IMR-90 (cell line): ENCODE measurements around the gene CEACAM1. TPM values are rescaled to one million over a fixed set of nuclear protein-coding genes. Genes with fewer than 3 reads are reported as not detected.

Source experiments
- ATAC-seq: fragments of 200-7000 bp; cut with Tn5 transposase; 2 replicates; pipeline ENCODE4 v1.9.1; 2020; ENCODE audit warnings: low read depth, mild to moderate bottlenecking, moderate library complexity
- BruUV-seq: library from RNA; stranded (reverse); fragments of 400-500 nt; replicated peaks from 2 replicates; lab custom pipeline; 2021; lab: Mats Ljungman, UMichigan
- CTCF ChIA-PET: fragments of 300-600 bp; formaldehyde crosslinking; extraction: SDS; loops from one replicate; lab custom pipeline; 2021; ENCODE audit warnings: antibody characterized with exemption; lab: Yijun Ruan, JAX
- POLR2A ChIA-PET: fragments of 300-600 bp; sonication (Branson Sonifier 250); formaldehyde crosslinking; loops from one replicate; lab custom pipeline; 2022; ENCODE audit warnings: antibody characterized with exemption; ENCODE audit not compliant: unreplicated experiment; lab: Charles Lee
- DNase-seq: peaks from one replicate; pipeline ENCODE4 v3.0.0; 2013
- H2AFZ ChIP-seq: replicated peaks from 2 replicates; pipeline ENCODE3; 2013; ENCODE audit warnings: low read length, mild to moderate bottlenecking; ENCODE audit not compliant: poor library complexity
- H2AK5ac ChIP-seq: 2 replicates; pipeline ENCODE4 v1.6.1; 2013; ENCODE audit warnings: low read depth, low read length, inconsistent platforms
- H2AK9ac ChIP-seq: replicated peaks from 2 replicates; pipeline ENCODE3; 2013; ENCODE audit warnings: mild to moderate bottlenecking, low read depth, low read length, moderate library complexity; ENCODE audit not compliant: poor library complexity
- H2BK120ac ChIP-seq: 2 replicates; pipeline ENCODE4 v1.6.1; 2013; ENCODE audit warnings: low read depth, low read length, inconsistent platforms
- H2BK15ac ChIP-seq: 3 replicates; pipeline ENCODE4 v1.6.1; 2013; ENCODE audit warnings: low read depth, low read length, inconsistent platforms
- H2BK20ac ChIP-seq: 2 replicates; pipeline ENCODE4 v1.6.1; 2013; ENCODE audit warnings: low read depth, mild to moderate bottlenecking, inconsistent platforms, low read length, moderate library complexity
- H2BK5ac ChIP-seq: 2 replicates; pipeline ENCODE4 v1.6.1; 2013; ENCODE audit warnings: mild to moderate bottlenecking, low read depth, low read length, inconsistent platforms; ENCODE audit not compliant: poor library complexity, severe bottlenecking
- H3K14ac ChIP-seq: replicated peaks from 2 replicates; pipeline ENCODE4 v1.6.1; 2013; ENCODE audit warnings: low read depth, low read length, inconsistent platforms
- H3K18ac ChIP-seq: 2 replicates; pipeline ENCODE4 v1.6.1; 2013; ENCODE audit warnings: low read depth, low read length, control low read depth
- H3K23ac ChIP-seq: 2 replicates; pipeline ENCODE4 v1.6.1; 2013; ENCODE audit warnings: low read depth, low read length, inconsistent platforms
- H3K27ac ChIP-seq: 2 replicates; pipeline ENCODE4 v1.5.1; 2013; ENCODE audit warnings: mild to moderate bottlenecking, control low read depth, low read length; ENCODE audit not compliant: insufficient read depth
- H3K27me3 ChIP-seq: 2 replicates; pipeline ENCODE4 v1.6.1; 2013; ENCODE audit warnings: low read length; ENCODE audit not compliant: control insufficient read depth, insufficient read depth
- H3K36me3 ChIP-seq: 2 replicates; pipeline ENCODE4 v1.6.1; 2013; ENCODE audit warnings: low read length, mixed read lengths; ENCODE audit not compliant: control insufficient read depth, insufficient read depth
- H3K4ac ChIP-seq: 2 replicates; pipeline ENCODE4 v1.6.1; 2013; ENCODE audit warnings: low read depth, low read length, inconsistent platforms
- H3K4me1 ChIP-seq: 2 replicates; pipeline ENCODE4 v1.6.1; 2013; ENCODE audit warnings: low read length, mixed read lengths; ENCODE audit not compliant: control insufficient read depth, insufficient read depth
- H3K4me2 ChIP-seq: 2 replicates; pipeline ENCODE4 v1.6.1; 2013; ENCODE audit warnings: low read depth, mild to moderate bottlenecking, control low read depth, low read length, moderate library complexity
- H3K4me3 ChIP-seq: 2 replicates; pipeline ENCODE4 v1.5.1; 2013; ENCODE audit warnings: low read depth, mild to moderate bottlenecking, control low read depth, low read length, moderate library complexity; ENCODE audit not compliant: insufficient read depth
- H3K56ac ChIP-seq: 2 replicates; pipeline ENCODE4 v1.6.1; 2013; ENCODE audit warnings: low read length, inconsistent platforms; ENCODE audit not compliant: insufficient read depth; ENCODE audit errors: extremely low read depth
- H3K79me1 ChIP-seq, 2 experiments: 2 replicates each; pipeline ENCODE4 v1.6.1; 2013; ENCODE audit warnings: low read length in 2 of 2, inconsistent platforms in 1 of 2, low read depth in 1 of 2
- H3K9ac ChIP-seq: 2 replicates; pipeline ENCODE4 v1.6.1; 2013; ENCODE audit warnings: low read depth, low read length, control low read depth
- H3K9me1 ChIP-seq: 2 replicates; pipeline ENCODE4 v1.6.1; 2013; ENCODE audit warnings: low read length, inconsistent platforms; ENCODE audit not compliant: insufficient read depth
- H3K9me3 ChIP-seq: 2 replicates; pipeline ENCODE4 v1.6.1; 2013; ENCODE audit warnings: low read length; ENCODE audit not compliant: control insufficient read depth, insufficient read depth
- H4K20me1 ChIP-seq: 2 replicates; pipeline ENCODE4 v1.6.1; 2013; ENCODE audit warnings: low read length, inconsistent platforms; ENCODE audit not compliant: insufficient read depth
- H4K5ac ChIP-seq: 2 replicates; pipeline ENCODE4 v1.6.1; 2013; ENCODE audit warnings: mild to moderate bottlenecking, low read depth, low read length, control low read depth
- H4K8ac ChIP-seq, 2 experiments: 2 replicates each; pipeline ENCODE4 v1.6.1; 2013; ENCODE audit warnings: low read depth in 2 of 2, low read length in 2 of 2, control low read depth in 1 of 2, inconsistent platforms in 1 of 2
- H4K91ac ChIP-seq: 2 replicates; pipeline ENCODE4 v1.6.1; 2013; ENCODE audit warnings: low read depth, low read length, inconsistent platforms; ENCODE audit not compliant: insufficient read depth
- CEBPB ChIP-seq: IDR thresholded peaks from 2 replicates; pipeline ENCODE4 v1.6.1; 2012; ENCODE audit warnings: low read depth, low read length, improper control_type of control experiment
- CHD1 ChIP-seq: IDR thresholded peaks from 2 replicates; pipeline ENCODE4 v1.6.1; 2012; ENCODE audit warnings: low read depth, low read length, improper control_type of control experiment
- MAFK ChIP-seq: IDR thresholded peaks from 2 replicates; pipeline ENCODE4 v1.6.1; 2012; ENCODE audit warnings: low read depth, low read length, improper control_type of control experiment
- MXI1 ChIP-seq: IDR thresholded peaks from 2 replicates; pipeline ENCODE4 v1.6.1; 2012; ENCODE audit warnings: low read depth, mild to moderate bottlenecking, low read length, moderate library complexity, borderline replicate concordance
- POLR2A ChIP-seq: IDR thresholded peaks from 2 replicates; pipeline ENCODE4 v1.6.1; 2012; ENCODE audit warnings: mild to moderate bottlenecking, low read depth, low read length
- RAD21 ChIP-seq: IDR thresholded peaks from 2 replicates; pipeline ENCODE4 v1.6.1; 2012; ENCODE audit warnings: low read length, improper control_type of control experiment
- RCOR1 ChIP-seq: IDR thresholded peaks from 2 replicates; pipeline ENCODE4 v1.6.1; 2012; ENCODE audit warnings: mild to moderate bottlenecking, low read length, improper control_type of control experiment; ENCODE audit not compliant: insufficient replicate concordance
- RFX5 ChIP-seq: IDR thresholded peaks from 2 replicates; pipeline ENCODE4 v1.8.0; 2012; ENCODE audit warnings: low read depth, mild to moderate bottlenecking, low read length, moderate library complexity
- SMC3 ChIP-seq: fragments of 150-350 bp; IDR thresholded peaks from 2 replicates; pipeline ENCODE4 v1.6.1; 2016; ENCODE audit warnings: low read depth, mild to moderate bottlenecking, antibody characterized with exemption, low read length, moderate library complexity
- WGBS, 2 experiments: methylation state at CpG; one replicate each; pipeline versions ENCODE4 v1.1.5 to v1.1.7; 2013; ENCODE audit warnings: missing lambda C conversion rate in 2 of 2; ENCODE audit not compliant: insufficient read length in 1 of 2; ENCODE audit errors: extremely low coverage in 2 of 2; 5-methylcytosine and 5-hydroxymethylcytosine counted together
- dilution Hi-C: fragments of 300-500 bp; cut with HindIII; formaldehyde crosslinking; loops from one replicate; pipeline ENCODE4 v1.14.3; 2018; ENCODE audit warnings: low sequenced_read_pairs; ENCODE audit not compliant: unreplicated experiment
- in situ Hi-C: fragments of 300-500 bp; cut with MboI; formaldehyde crosslinking; loops from 3 replicates; pipeline ENCODE4 v1.14.3; 2019; ENCODE audit warnings: low sequenced_read_pairs, inconsistent platforms, mixed read lengths
- intact Hi-C: fragments of 100-400 bp; cut with micrococcal nuclease; formaldehyde crosslinking; loops from 2 replicates; pipeline ENCODE4 v1.10.0; 2022
- polyA plus RNA-seq, 3 experiments: library from polyadenylated mRNA; depleted of rRNA; stranded (reverse); fragments of >200 nt; gene quantifications; 2 replicates each; pipeline ENCODE4 v1.2.3, GENCODE V29; 2012; ENCODE audit warnings: low replicate concordance in 1 of 3
- total RNA-seq: library from RNA; depleted of rRNA; stranded (reverse); fragments of >200 nt; gene quantifications from 2 replicates; pipeline ENCODE4 v1.2.3, GENCODE V29; 2012
- TF ChIP-seq, protein P1 (sequence below): fragments of 150-350 bp; IDR thresholded peaks from 2 replicates; pipeline ENCODE4 v1.6.1; 2017; ENCODE audit warnings: mild to moderate bottlenecking, antibody characterized with exemption, low read length, low read depth
- TF ChIP-seq, protein P2 (sequence below): conservative IDR thresholded peaks from 2 replicates; pipeline ENCODE4 v1.5.1; 2012; ENCODE audit warnings: mild to moderate bottlenecking, low read depth, low read length, improper control_type of control experiment
- TF ChIP-seq, protein P3 (sequence below): fragments of 150-350 bp; IDR thresholded peaks from 2 replicates; pipeline ENCODE4 v1.6.1; 2016; ENCODE audit warnings: low read depth, mild to moderate bottlenecking, low read length, moderate library complexity, borderline replicate concordance

The CEACAM1 gene
- total and polyA plus RNA-seq, 2 of the 4 experiments (the other 2 are of a cell fraction): not detected

DNA sequence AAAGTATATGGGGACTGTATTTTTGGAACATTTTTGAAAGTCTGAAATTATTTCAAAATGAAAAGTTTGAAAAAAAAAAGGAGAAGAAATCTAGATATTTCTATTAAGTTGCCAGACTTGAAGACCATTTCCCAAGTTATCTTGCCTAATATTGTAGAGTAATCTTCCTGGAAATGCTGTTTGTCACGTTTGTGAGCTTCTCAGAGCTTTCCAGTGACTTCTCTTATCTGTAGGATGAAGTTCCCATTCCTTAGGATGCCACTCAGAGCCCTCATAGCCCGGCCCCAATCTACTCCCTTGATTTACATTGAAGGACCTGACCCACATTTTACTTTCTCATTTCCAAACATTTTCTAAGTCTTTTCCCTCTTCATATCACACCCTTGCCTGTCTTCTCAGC is 42.8 kb upstream of the CEACAM1 start:
- Histone ChIP-seq H3K23ac (no peak overlapping the region), H3K4me1 (no peaks in the 10 kb centered on the region), H3K14ac (no peak overlapping the region), H2AK5ac (no peak overlapping the region), H3K36me3 (no peaks in the 10 kb centered on the region), H2AFZ (no peak overlapping the region), H4K8ac (no peak overlapping the region), H2BK120ac (no peak overlapping the region), H2BK20ac (no peak overlapping the region), H3K56ac (no peak overlapping the region), H2BK15ac (no peak overlapping the region), H3K4me3 (no peak overlapping the region), H2BK5ac (no peak overlapping the region), H2AK9ac (no peak overlapping the region), H3K79me1 (no peaks in the 10 kb centered on the region), H3K18ac (no peak overlapping the region), H4K5ac (no peak overlapping the region), H3K27me3 (peaks cover 25% of the 10 kb centered on the region), H3K9ac (no peak overlapping the region), H3K9me1 (no peaks in the 10 kb centered on the region), H4K91ac (no peak overlapping the region), H3K4me2 (no peak overlapping the region), H3K9me3 (no peaks in the 10 kb centered on the region), H3K27ac (no peak overlapping the region), H4K20me1 (no peaks in the 10 kb centered on the region; the same call in 1 of the 2 replicates), H3K4ac (no peak overlapping the region)
- POLR2A ChIA-PET: no interaction called here
- in situ Hi-C loops: no loop called here
- TF ChIP-seq RAD21 (no peak), POLR2A (no peak), CHD1 (no peak), MAFK (no peak), CEBPB (no peak), SMC3 (no peak), RCOR1 (no peak), MXI1 (no peak), RFX5 (no peak)
- TF ChIP-seq, protein P1, sequence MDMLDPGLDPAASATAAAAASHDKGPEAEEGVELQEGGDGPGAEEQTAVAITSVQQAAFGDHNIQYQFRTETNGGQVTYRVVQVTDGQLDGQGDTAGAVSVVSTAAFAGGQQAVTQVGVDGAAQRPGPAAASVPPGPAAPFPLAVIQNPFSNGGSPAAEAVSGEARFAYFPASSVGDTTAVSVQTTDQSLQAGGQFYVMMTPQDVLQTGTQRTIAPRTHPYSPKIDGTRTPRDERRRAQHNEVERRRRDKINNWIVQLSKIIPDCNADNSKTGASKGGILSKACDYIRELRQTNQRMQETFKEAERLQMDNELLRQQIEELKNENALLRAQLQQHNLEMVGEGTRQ: no peak
- TF ChIP-seq, protein P2, sequence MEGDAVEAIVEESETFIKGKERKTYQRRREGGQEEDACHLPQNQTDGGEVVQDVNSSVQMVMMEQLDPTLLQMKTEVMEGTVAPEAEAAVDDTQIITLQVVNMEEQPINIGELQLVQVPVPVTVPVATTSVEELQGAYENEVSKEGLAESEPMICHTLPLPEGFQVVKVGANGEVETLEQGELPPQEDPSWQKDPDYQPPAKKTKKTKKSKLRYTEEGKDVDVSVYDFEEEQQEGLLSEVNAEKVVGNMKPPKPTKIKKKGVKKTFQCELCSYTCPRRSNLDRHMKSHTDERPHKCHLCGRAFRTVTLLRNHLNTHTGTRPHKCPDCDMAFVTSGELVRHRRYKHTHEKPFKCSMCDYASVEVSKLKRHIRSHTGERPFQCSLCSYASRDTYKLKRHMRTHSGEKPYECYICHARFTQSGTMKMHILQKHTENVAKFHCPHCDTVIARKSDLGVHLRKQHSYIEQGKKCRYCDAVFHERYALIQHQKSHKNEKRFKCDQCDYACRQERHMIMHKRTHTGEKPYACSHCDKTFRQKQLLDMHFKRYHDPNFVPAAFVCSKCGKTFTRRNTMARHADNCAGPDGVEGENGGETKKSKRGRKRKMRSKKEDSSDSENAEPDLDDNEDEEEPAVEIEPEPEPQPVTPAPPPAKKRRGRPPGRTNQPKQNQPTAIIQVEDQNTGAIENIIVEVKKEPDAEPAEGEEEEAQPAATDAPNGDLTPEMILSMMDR: no peak
- TF ChIP-seq, protein P3, sequence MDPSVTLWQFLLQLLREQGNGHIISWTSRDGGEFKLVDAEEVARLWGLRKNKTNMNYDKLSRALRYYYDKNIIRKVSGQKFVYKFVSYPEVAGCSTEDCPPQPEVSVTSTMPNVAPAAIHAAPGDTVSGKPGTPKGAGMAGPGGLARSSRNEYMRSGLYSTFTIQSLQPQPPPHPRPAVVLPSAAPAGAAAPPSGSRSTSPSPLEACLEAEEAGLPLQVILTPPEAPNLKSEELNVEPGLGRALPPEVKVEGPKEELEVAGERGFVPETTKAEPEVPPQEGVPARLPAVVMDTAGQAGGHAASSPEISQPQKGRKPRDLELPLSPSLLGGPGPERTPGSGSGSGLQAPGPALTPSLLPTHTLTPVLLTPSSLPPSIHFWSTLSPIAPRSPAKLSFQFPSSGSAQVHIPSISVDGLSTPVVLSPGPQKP: no peak
- CTCF ChIA-PET: interaction anchor here (0.7 kb wide), 1 partner anchor 20 kb away, joined by 3 read pairs; no protein-coding TSS in a partner anchor
- intact Hi-C loops: no loop called here
- dilution Hi-C loops: no loop called here
- DNase-seq: no peak
- ATAC-seq: no peak
- no TSS peak for BruUV-seq
- WGBS, 2 experiments: no CpG with 5 or more reads among the region's 2 CpGs
